HG03064 (cell line): ENCODE data around the gene IVD.
"Not testable (repeated sequence)": the region's sequence is repeated elsewhere in the genome, so short reads cannot be mapped to it uniquely, and the experiment has no call there.

Source experiments
- ATAC-seq: cut with Tn5 transposase; IDR thresholded peaks from one replicate; pipeline ENCODE4 v1.9.1; 2021; ENCODE audit warnings: low read depth; ENCODE audit not compliant: unreplicated experiment

Gene IVD

DNA sequence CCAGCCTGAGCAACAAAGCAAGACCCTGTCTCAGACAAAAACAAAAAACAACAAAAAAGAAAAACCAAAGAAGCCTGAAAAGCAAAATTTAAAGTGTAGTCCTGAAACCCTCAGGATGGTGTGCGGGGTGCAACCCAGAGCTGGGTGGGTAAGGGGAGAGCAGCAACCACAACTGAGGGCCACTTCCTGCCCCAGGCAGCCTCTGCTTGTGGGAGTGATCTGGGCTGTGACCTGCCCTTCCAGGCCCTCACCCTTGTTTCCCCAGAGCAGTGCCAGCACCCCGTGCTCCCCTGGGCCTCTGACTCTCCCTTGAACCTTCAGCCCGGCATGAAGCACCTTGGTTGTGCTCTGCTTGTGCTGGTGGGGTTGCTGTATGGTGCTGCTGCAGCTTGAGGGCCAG, 48.3 kb downstream of the IVD start:
- not testable (repeated sequence) for ATAC-seq

DNA sequence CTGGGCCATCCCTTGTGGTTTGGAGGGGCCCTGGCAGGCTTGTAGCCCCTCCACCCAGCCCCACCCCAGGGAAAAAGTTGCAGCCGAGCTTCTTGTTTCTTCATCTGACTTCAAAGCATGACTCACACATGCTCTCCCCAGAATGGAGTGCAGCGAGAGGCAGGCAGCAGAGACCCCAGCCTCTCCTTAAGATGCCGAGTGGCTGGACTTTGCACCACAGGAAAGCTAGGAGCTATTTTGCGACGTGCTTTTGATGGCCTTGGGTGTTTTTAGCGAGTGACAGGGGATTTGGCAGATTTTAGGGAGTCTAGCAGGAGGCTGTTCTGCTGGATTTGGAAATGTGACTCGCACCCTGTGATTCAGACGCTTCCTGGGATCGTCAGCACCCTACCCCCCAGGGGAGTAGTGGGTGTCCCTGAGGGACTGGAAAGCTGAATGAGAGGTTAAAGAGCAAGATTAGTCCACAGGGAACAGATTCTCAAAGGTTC, 49.4 kb downstream of the IVD start:
- ATAC-seq: no peak

DNA sequence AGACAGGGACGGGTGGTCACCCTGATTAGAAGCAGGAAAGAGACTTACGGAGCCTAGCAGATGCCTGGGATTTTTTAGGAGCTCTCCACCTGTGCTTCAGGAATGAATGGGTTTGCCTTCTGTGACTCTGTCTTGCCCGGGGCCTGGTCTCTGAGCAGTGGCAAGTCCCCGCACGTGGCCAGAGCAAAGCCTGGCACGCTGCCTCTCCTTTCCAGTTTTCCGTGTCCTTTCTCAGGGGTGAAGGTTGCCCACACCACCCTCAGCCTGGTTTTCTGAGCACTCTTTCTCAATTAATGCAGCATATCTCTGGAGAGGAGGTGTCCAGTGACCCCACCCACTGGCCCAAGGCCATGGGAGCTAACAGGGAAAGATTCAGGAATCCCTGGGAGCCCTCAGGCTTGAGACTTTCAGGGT, 50.7 kb downstream of the IVD start:
- no peak for ATAC-seq

DNA sequence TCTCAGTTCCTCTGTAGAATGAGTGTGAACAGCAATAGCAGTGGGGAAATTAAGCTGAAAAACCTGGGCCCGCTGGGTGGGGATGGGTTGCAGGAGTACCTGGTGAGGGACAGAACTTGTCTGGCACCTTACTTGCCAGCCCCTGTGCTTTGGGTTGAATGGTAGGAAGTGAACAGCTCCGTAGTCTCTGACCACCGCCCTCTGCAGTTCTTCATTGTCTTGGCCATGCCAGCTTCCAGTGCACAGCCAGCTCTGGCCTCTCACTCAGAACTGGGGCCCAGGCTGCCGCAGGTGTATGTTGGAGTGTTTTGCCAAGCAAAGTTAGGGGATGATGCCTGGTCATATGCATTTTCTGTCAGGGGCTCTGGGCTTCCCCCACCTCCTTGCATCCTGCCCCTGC, 51.1 kb downstream of the IVD start:
- ATAC-seq: no peak

DNA sequence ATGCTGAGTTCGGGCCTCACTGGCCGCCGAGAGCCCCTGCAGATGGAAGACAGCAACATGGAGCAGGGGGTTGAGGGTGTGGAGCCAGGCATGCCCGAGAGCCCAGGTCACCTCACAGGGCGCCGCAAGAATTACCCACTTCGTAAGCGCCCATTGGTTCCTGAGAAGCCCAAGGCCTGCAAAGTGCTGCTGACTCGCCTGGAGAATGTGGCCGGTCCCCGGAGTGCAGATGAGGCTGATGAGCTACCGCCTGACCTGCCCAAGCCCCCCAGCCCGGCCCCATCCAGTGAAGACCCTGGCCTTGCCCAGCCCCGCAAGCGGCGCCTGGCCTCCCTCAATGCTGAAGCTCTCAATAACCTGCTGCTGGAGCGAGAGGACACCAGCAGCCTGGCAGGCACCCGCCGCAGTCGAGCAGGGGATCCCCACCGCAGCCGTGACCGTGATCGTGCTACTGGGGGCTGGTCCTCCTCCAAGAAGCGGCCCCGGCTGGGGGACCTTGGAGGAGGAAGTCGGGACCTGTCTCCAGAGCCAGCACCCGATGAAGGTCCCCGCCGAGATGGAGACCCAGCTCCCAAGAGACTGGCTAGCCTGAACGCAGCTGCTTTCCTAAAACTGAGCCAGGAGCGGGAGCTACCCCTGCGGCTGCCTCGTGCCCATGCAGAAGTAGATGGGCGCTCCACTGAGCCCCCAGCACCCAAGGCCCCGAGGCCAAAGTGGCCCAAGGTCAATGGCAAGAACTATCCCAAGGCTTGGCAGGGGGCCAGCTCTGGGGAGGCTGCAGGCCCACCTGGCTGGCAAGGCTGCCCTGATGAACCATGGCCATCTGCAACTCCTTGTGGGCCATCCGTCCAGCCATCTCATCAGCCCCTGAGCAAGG, 53.1 kb downstream of the IVD start:
- no peak for ATAC-seq

DNA sequence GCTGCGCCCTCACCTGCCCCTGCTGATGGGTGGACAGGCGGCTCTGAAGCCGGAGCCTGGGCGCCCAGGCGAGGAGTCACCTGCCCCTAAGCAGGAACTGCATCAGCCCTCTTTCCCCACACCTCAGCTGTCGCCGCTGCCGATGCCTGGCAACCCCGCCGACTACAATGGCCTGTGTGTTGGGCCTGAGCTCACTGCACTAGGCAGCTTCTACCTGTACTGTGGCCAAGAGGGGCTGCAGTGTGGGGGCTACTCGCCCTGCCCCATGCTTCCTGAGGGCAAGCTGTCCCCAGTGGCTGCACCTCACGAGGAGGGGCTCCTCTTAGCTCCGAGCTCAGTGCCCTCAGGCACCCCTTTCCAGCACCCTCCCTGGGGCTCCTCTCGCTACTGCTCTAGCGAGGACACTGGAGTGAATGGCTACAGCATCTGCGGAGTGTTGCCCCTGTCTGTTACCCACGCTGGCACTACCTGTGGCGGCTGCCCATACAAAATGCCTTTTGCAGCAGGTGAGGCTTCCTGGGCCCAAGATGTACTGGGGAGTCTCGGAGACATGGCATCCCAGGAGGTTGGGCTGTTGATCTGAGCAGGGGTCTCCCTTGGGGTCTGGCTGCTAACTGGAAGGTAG, 53.9 kb downstream of the IVD start:
- ATAC-seq: no peak

DNA sequence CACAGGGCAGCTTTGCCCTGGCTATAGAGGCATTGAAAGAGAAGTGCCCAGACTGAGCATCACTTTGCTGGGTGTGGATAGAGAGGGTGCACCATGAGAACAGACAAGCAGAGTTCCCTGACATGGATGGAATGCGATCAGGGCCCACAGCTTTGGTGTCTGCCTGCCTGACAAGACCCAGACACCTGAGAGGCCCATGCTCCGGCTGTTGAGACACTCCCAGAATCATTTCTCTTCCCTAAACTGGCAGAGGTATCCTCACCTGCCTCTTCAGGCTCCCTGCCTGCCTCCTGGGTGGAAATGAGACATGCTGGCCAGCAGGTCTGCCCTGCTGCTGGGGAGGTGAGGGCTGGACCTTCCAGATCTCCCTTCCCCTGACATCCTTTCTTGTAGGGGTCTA, 54.8 kb downstream of the IVD start:
- ATAC-seq: no peak

DNA sequence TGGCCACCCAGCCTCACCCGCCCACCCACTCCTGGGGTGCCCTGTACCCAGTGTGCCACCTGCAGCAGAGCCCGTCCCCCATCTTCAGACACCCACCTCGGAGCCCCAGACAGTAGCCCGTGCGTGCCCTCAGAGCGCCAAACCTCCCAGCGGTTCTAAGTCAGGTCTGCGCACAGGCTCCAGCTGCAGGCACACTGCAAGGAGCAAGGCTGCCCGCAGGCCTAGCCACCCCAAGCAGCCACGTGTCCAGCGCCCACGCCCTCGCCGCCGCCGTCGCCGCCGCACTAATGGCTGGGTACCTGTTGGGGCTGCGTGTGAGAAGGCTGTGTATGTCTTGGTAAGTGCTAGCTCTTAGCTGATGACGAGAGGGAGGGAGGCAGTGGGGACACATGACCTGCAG, 56.4 kb downstream of the IVD start:
- ATAC-seq: no peak

DNA sequence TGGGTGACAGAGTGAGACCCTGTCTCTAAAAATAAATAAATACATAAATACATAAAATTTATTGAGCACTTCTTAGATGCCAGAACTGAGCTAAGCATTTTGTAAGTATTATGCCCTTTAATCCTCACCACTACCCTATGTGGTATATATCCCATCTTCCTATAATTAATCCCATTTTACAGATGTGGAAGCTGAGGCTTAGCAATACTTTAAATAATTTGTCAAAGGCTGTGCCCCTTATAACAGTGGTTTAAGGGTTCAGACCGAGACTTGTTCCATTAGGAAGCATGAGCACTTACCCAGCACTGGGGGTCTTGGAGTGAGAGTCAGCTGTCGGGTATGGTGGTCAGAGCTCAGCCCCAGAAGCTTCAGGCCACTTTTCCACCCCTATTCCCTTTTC, 57.7 kb downstream of the IVD start:
- ATAC-seq: no peak

DNA sequence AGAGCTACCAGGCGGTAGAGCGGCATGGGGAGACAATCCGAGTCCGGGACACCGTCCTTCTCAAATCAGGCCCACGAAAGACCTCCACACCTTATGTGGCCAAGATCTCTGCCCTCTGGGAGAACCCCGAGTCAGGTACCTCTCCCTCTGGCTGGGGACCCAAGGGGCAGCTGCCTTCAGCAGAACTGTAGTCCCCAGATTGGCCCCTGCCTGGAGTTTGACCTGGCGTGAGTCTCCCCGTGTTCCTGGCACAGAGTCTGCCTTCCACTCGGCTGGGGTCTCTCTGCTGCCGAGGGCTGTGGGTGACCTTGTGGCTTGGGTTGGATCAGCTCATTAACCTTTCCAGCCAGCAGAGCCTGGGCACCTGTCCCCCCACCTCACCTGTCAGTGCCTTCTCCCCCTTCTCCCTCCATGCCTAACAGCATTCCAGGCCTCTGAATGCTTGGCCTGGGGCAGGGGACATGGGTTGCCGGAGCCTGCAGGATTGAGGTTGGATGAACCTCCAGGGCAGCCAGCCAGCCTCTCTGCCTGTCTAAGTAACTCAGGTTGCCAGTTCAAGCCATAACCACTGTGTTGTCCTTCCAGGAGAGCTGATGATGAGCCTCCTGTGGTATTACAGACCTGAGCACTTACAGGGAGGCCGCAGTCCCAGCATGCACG, 58.4 kb downstream of the IVD start:
- no peak for ATAC-seq

DNA sequence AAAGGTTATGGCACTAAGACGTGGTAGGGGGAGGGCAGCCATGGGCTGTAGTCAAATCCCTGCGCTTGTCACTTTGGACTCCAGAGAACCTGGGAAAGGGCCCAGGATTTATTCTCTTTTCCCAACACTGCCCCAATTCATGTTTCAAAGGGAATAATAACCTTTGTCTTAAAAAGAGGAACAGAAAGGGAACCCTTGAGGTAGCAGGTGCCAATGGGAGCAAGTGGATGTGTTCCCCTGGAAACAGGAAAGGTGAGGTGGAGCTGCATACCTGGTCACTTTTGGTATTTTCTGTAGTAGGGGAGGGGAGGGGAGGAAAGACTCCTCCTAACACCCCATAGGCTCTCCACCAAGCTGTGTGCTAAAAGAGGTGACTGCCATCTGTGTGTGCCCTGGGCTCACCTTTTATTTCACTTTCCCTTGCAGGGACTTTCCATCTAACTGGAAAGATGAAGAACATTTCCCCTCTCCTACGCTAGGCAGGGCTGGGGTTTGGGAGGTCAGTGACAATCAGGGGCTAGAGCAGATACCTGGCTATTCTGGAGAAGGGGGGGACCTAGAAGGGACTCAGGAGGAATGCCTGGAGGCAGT, 59.1 kb downstream of the IVD start:
- no peak for ATAC-seq

DNA sequence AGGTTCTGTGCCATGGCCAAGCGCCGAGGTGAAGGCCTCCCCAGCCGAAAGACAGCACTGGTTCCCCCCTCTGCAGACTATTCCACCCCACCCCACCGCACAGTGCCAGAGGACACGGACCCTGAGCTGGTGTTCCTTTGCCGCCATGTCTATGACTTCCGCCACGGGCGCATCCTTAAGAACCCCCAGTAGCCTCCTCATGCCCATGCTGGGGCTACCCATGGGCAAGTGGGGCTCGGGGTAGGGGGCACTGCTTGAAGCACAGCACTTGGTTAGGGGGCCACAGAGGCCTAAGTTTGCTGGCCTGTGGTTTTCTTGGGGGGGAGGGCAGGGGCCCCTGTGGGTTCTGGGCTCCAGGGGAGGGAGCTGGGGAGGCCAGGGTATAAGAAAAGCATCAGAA, 60.3 kb downstream of the IVD start:
- no peak for ATAC-seq

DNA sequence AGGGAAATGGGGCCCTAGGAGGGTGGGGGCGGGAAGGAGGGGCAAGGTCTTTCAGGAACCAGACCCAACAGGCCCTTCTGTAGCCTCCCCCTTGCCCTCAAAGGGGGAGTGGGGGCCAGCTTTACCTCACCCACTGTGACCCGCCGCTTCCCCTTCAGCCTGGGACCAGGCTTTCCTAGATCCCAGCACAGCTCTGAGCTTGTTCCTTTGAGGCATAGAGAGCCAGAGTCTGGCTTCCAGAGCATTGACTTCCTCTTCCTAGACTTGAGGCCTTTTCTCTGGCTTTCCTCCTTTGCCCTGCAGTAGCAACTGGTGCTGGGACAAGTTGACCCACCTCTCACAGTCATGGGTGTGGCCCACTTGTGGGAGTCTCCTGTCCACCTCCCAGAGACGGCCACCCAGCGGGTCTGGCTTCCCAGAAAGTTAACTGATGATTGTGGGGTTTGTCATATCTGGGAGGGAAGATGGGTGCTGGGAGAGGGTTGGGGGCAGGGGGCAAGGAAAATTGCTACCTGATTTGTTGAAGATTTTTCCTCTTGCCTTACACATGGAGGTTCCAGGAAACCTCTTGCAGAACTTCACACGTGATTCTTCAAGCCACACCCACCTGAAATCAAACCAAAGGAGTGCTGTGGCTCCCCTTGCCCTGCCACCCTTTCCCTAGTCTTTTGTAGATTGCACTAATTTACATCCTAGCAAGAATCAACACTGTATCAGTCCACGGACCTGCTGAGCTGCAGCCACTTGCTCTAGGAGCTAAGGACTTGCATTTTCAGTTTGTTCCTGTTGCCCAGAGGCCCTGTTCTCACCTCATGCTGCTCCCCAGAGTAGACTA, 61.0 kb downstream of the IVD start:
- ATAC-seq: no peak

DNA sequence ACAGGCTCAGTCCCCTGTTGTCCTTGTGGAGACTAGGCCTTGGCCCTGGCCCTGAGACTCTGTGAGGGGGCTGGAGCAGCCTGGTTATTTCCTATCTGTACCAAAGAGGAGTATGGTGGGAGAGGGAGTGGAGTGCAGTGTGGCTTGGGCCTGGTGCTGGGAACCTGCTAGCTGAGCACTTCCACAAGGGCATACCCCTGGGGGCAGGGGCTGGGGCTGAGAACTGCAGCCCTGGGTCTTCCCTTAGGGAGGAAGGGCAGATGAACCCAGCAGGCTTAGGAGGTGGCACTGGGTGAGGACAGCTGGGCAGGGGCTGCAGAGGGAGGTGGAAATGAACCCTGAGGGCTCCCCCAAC, 61.6 kb downstream of the IVD start:
- ATAC-seq: no peak

DNA sequence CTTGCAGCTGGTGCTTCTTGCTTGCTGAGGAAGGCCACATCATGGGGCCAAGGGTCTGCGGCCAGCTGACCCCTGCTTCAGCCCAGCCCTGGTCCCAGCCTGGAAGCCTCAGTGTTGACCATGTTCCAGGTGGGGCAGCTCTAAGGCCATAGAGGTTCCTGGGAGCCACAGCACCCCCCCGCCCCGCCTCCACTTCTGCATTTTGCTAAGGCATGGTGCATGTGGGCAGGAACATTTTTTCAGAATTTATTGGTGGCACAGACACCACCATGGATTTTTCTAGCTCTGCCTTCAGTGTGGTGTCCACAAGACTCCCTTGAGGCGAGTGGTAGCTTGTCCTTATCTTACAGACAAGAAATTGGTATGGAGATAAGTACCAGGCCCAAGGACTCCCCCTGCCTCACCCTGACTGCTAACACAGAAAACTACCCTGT, 63.3 kb downstream of the IVD start:
- no peak for ATAC-seq

DNA sequence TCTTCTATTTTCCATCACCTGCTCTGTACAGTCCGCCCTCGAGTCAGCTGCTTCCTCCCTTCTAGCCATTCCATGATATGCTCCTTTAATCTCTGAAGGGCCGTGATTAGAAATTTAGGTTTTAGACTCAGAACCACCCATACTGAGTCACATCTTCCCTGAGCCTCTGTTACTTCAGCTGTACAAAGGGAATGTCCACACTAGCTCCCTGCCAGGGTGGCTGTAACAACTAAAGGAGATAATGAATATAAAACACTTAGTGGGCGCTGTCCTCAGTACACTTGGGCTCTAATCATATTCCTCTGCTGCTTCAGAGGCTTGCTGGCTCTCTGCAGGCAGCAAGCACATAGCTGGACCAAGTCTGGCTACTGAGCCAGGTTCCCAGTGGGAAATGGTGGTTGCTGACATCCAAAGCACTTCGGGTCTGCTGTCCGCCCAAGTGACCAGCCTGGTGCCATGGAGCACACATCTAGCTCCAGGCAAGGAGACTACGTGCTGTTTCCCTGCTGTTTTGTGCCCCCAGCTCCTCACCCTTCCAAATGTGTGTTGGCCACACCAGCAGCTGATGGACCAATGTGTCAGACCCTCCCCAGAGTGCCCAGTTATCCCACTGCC, 64.3 kb downstream of the IVD start:
- ATAC-seq: no peak

DNA sequence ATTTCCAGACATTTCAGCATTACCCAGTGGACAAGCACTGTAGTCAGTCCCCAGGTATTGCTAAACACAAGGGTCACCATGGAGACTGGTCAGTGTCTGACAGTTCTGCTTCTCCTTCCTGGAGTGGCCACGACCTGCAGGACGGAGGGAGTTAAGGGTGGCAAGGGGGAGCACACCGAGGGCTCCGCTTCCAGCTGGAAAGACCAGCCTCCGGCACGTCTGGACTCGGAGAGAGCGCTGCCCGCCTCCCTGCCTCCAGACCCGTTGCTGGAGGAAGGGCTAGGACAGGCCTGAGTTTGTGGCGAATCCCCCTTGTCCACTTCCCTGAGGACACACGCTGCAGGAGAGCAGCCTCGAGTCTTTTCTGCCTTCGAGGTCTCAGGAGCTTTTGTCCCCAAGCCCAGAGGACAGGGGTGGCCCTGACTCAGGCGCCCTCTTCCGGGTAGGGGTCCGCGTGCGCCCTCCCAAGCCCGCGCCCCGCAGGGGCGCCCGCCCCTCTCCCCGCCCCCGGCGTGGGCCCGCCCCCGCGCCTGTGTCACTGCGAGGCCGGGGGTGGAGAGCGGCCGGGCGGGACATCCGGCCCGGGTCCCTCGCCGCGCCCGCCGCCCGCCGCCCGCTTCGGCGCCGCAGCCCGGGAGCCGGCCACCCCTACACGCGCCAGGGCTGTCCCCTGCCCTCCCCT, 65.0 kb downstream of the IVD start, which contains the start of gene CHST14:
CHST14 (plus strand) TSS at position 562 of the 682 bp plus-strand sequence. CDS start 230 bp downstream, outside the sequence.
- no peak for ATAC-seq
